ENCODE data around the gene PIGW.

Gene PIGW

DNA sequence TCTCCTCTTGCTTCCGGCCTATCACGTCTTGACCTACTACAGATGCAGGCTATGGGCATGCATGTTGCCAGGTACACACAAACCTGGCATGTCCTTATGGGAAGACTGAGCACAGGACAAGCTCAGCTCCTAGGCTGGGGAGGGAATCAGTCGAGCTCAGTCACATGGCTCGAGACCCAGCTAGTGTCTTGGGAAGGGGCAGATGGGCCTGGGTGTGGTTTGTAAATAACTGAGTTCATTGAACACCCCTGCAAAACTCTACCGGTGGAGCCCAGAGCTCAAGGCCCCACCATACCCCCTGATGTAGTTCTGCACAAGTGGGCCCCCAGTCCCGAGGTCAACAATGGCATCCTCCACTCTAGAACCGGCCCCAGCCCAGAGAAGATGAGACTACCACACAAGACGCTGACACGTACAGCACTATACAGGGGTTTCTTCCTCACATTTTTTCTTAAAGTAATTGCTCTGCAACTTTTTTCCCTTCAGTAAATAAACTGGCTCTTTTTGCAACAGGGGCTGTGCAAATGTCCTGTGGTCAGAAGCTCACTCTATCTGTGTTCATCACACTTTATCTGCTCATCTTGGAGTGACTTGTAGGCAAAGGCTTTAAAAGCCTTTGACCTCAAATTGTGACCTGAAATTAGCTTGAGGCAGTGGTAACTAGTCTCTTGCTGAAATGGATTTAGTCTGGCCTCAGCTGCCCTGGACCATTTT lies 25.4 kb upstream of the PIGW start:
- DNase-seq, result no peak

DNA sequence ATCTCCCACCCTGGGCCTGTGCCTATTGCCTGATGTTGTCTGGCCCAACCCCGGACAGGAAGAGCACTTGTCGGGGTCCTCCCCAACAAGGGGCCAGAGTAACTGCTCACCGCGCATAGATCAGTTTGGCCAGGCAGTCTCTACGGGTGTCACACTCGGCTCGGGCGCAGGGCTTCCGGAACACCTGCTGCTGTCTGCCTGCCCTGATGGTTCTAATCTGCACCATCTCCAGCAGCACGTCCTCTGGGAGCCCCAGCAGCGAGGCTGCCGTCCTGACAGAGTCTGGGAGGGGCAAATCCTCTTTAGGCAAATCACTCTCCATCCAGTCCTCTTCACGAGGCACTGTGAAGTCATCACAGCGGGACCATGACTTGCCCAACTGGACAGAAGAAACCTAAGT lies 24.2 kb upstream of the PIGW start:
- no peak for DNase-seq

DNA sequence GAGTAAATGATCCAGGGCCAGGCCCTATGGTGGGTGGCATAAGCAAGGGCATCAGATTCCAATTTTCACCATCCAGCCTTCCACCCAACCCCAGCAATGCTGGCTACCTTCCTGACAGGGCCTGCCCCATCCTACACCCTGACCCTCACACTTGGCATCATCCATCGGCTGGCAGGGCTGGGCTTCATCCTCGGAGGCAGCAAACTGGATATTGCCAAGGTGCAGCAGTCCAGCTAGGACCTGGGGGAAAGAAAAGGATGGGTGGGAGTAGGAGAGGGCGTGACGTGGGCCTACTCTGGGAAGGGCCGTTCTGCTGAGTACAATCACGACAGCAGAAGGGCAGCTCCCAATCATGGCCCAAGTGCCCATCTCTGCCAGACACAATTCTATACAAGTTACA lies 23.6 kb upstream of the PIGW start:
- no peak for DNase-seq

DNA sequence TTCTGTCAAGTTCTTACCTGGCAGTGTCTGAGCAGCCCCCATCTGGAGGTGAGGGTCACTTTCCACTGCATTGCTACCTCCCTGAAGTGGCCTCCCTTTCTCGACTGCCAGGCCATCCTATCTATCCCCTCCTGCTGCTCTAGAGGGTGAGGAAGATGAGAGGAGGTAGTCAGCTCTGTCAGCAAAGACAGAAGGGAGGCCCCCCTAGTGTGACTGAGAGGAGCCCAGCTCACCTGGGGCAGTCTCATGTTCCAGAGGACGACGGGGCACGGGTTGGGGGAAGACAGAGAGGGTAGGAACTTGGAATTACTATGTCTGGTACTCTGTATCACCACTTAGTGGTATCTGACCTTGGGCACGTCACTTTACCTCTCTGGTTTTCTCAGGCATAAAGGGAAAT lies 22.1 kb upstream of the PIGW start:
- no peak for DNase-seq

DNA sequence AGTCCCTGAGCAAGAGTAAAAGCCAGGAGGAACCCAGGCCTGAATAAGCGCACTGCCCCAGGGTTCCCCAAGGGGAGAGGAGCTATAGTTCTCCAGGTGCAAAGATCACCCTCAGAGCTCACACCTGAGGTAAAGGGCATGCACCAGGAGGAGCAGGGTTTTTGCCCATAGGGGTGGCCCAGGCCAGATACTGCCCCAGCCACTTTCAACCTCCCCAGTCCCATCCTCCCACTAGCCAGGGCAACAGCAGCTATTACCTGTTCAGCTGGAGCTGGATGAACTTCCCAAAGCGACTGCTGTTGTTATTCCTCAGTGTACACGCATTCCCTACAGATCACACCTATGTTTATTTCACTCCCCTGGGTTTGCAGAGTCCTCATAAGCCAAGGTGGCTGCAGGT lies 19.9 kb upstream of the PIGW start:
- DNase-seq, result no peak

DNA sequence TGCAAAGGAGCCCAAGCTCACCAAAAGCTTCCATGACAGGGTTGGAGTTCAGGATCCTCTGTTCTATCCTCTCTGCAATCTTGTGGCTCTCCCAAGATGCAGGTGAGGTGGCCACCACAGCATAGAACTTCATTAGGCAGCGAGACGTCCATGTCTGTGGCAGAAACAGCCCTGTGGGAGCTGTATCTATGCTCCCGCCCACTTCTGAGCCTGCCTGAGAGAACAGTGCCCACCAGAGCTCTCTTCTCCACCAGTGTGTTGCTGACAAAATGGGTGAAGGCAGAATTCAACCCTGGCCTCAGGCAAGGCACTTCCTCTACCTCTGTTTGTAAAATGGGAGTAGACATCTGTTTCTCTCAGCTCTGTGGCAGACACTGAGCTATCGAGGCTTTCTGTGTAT lies 18.9 kb upstream of the PIGW start:
- DNase-seq, result no peak

DNA sequence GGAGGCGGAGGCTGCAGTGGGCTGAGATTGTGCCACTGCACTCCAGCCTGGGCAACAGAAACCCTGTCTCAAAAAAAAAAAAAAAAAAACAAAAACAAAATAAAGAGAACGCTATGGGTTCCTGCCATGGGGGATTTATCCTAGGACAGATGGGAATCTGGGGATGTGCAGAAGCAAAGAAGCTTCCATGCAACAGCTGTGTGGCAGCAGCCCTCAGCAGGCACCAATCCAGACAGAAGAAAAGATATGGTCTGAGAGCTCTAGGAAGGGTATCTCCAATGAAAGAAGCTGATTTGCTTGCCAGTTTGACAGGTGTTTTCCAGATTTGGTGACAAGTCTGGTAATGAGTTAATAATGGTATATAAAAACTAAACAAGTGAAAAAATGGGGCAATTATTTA lies 11.7 kb upstream of the PIGW start:
- no peak for DNase-seq

DNA sequence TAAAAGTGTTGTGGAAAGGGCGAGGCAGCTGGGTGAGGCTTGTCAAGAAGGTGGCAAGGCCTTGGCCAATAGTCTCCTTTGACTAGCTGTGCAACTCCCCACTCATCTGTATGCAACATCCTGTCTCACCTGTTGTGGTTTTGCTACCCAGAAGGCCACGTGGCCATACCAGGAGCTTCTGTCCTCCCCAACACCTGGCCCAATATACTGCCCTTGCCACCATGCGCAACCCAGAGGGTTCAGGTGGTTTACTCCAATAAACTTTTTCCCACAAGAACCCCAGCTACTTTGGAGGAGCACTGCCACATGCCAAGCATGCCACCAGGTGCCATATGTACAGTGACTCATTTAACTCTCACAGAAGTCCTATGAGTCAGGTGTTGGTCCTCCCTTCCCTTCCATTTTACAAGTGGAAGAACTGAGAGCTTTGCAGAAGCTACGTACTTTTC lies 10.3 kb upstream of the PIGW start:
- no peak for DNase-seq

DNA sequence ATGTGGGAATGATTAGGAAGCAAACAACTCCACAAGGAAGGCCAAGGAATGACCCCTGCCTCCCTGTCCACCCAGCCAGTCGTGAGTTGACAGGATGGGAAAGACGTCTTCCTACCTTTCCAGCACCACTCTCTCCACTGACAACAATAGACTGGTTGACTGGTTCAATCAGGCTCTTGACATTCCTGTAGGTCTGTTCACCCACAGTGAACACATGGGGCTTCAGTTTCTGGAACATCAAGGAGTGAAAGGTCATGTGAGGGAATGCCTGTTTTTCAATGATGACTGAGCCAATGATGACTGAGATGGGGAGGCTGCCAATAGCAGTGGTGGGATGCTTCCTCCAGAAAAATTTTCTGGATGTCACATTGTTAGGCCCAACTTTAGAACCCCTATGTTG lies 9.7 kb upstream of the PIGW start:
- no peak for DNase-seq

DNA sequence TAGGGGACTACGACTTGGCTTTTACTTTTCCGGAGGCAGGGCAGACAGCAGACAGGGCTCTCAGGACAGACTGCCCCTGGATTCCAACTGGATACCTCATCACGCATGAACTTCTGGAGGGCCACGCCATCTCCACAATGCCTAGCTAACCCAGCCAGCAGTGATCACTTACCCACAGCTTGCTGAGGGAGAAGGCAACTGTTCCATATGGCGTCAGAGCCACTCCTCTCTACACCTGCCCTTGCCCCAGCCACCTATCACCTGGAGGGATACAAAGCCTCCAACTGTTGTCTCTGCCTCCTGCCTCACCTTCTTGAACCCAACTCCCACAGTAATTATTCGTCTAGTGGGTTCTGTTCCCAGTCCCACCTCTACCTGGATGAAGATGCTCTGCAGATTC lies 8.9 kb upstream of the PIGW start:
- DNase-seq, result no peak

DNA sequence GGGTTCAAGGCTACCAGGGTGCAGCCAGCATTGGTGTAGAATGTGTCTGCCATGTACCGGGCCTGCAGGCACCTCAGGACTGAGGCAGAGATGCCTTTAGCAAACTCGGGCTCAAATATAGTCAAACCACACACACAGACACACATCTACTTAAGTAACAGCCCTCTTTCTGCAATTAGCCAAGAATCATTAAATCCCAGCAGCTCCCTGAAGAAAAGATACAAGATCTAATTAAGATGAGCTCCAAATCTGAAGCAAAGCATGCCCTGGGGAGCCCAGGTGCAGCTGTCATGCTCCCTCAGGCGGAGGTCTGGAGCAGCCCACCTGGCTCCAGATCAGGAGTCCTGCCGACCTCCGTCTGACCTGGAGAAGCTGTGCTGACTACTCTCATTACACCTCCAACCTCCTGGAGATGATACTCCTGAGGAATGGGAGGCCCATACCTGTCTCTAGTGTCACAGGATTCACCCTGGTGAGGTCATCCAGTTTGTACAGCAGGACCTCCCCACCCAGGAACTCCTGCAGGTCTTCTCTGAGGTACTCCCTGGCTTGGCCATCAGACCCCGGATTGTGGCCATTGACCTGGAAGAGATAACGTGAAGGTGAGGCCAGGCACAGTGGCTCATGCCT lies 7.1 kb upstream of the PIGW start:
- DNase-seq, result no peak

DNA sequence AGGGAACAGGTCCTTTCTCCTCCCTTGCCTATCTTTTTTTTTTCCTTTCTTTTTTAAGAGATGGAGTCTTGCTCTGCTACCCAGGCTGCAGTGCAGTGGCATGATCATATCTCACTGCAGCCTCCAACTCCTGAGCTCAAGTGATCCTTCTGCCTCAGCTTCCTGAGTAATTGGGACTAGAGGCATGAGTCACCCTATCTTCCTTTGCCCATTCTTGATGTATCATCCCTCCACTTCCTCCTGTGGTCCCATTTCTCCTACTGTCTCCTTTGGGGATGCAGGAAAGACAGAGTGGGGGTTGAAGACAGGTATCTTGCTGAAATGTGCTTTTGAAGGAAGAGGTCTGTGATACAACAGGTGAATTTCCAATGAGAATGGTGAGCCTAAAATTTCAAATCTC lies 5.7 kb upstream of the PIGW start:
- no peak for DNase-seq

DNA sequence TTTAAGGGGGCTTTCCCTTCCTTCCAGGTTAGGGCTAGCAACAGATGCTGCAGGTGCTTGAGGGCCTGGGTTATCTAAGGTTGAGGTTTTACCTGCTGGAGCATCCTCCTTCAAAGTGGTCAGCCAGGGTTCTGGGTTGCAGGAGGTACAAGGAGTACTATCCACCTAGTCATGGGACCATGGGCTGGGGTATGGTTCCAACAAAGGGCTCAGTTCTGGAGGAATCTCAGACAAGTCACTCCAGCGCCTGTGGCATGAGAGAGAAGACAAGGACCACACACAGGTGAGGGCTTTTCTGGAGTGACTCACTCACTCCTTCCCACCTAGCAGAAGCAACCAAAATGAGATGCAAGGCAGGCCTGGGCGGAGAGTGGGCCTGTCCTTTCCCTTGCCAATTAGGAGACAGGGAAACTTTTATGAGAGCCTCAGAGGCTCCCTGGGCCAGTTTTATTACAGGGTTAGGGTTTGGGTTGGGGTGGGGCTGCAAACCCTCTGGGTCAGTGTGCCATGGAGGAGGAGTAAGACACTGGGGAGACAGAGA lies 2.3 kb upstream of the PIGW start:
- DNase-seq, result no peak

DNA sequence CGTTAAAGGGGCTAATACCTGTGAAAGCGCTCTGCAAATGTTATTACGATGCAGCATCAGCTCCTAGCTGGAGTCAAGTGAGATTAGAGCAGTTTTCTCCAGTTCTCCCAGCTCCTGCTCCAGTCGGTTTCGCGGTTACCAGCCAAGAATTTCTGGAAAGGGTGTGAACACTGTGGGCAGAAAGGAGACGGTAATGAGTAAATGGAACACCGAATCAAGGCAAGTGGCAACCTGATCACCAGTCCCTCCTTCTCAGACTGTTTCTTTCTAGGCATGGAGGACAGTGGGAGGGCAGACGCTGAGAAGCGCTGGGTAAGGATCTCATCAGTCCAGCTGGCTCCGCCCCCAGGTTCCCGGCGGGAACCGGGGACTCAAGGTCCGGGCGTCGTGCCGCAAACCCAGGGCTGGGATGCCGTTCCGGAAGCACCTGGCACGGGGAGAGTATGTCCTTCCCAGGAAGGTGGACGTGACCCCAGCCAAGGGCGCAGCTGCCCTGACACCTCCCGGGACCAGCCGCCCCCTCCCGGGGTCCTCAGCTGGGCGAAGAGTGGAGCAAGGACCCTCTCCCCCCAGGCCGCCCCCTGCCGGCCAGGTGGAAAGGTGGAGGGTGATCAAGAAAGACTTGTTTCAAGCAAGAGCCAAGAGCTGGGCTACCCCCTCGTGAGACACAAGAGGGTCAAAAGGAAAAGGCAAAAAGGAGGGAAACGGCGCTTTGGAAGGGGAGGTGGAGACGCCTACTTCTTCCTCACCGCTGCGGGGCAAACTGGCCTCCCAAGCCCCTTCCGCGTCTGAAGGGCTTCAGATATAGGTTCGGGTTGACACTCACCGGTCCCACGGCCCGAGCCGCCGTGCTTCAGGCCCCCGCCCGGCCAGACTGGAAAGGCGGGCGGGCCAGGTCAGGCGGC lies 600 bp upstream of the PIGW start:
- DNase-seq, result peak; percentile 78 to 89

DNA sequence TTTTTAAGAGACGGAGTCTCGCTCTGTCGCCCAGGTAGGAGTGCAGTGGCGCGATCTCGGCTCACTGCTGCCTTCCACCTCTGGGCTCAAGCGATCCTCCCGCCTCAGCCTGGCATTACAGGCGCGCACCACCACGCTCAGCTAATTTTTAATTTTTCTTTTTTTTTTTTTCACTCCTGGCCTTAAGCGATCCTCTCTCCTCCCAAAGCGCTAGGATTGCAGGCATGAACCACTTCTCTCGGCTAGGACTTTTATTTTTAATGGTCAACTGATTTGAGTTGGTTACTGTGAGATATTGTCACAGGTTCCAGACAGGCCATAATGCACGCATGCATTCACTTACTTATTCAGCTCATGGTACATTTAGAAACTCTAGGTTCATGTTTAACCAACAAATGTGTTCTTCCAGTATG lies 888 bp downstream of the PIGW start:
- DNase-seq, result no peak

DNA sequence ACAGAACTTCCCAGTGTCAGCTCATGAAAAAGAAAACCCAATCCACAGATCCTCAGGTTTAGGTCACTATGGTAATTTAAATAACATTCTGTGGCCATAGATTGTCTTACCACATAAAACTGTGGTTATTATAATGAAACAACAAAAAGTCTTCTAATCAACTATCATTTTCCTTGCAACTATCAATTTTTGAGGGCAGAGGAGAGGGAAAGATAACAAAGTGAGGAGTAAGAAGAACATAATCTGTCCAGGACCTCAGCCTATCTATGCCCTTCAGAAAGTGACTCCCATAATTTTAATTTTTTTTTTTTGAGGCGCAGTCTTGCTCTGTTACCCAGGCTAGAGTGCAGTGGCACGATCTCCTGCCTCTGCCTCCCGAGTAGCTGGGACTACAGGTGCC lies 5.9 kb downstream of the PIGW start:
- no peak for DNase-seq

DNA sequence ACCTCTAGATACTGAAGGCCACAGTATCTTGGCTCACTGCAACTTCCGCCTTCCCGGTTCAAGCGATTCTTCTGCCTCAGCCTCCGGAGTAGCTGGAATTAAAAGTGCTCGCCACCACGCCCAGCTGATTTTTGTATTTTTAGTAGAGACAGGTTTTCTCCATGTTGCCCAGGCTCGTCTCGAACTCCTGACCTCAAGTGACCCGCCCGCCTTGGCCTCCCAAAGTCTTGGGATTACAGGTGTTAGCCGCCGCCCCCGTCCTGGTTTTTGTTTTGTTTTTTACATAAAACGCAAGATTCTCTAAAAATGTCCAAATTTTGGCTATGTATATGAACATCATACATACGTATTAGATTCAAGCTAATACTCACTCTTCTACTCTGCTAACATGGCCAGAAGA lies 8.0 kb downstream of the PIGW start:
- DNase-seq, result no peak

DNA sequence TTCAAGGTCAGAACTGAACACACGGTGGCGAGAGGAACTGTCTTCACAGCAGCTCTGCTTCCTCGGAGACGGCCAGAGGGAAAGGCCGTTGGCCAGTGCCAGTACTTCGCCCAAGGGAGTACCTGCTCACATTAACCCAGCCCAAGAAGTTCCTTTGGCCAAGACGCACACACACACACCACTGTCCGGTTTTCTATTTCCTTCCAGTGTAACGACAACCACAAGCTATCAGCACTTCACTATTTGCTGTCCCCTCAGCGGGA lies 9.2 kb downstream of the PIGW start:
- peak in 1 of 2 experiments; percentile 62 for DNase-seq

DNA sequence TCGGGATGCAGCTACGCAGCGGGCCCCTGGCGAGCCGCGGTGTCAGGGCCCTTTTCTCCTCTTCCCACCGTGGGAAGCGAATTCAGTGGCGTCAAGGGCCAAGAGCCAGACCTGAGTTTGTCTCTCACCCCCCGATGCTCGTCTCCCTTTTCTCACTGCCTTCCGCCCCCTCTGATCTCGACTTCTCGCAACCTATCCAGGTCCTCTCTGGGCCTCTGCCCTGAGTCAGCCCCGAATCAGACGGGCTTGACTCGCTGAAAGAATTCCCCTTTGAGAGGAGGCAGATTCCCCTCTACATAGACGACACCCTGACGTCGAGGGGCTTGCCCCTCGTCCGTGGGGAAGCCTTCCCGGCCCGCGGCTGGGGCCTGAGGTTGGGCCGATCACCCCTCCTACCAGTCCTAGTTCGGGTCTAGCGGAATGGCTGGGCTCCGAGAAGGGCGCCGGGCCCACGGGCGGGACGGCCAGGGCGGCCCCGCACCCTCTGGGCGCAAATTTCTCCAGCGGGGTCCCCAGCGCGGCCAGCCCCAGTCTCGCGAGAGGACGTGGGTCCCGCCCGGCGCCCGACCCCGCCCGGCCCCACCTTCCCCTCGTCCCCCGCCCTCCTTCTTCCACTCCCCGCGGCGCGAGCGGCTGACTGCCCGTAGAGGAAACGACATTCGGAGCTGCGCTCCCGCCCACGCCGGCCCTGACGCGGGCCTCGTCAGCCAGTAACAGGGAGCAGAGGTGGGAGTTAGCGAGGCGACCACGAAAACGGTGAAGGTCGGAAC lies 9.7 kb downstream of the PIGW start, which contains the start of gene GGNBP2:
Gene GGNBP2 (plus strand): TSS at position 613 of the 770 bp plus-strand sequence. CDS start 806 bp downstream, outside the sequence.
- DNase-seq, result peak; percentile 95 to 97

DNA sequence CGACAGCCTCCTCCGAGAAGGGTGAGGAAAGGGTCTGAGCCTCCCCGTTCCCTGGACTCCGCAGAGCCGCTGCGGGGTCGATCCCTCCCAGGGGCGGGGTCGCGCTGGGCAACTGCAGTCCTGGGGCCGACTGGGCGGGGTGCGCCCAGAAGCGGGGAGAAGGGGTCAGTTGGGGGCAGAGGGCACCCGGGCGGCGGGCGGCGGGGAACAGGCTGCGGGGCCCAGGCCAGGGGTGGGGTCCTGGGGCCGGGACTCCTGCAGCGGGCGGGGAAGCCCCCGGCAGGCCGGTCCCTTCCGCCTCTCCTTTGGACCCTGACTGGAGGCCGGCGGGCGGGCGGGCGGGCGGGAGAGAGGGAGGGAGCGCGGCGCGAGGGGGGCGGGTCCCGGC lies 10.3 kb downstream of the PIGW start:
- no peak for DNase-seq

DNA sequence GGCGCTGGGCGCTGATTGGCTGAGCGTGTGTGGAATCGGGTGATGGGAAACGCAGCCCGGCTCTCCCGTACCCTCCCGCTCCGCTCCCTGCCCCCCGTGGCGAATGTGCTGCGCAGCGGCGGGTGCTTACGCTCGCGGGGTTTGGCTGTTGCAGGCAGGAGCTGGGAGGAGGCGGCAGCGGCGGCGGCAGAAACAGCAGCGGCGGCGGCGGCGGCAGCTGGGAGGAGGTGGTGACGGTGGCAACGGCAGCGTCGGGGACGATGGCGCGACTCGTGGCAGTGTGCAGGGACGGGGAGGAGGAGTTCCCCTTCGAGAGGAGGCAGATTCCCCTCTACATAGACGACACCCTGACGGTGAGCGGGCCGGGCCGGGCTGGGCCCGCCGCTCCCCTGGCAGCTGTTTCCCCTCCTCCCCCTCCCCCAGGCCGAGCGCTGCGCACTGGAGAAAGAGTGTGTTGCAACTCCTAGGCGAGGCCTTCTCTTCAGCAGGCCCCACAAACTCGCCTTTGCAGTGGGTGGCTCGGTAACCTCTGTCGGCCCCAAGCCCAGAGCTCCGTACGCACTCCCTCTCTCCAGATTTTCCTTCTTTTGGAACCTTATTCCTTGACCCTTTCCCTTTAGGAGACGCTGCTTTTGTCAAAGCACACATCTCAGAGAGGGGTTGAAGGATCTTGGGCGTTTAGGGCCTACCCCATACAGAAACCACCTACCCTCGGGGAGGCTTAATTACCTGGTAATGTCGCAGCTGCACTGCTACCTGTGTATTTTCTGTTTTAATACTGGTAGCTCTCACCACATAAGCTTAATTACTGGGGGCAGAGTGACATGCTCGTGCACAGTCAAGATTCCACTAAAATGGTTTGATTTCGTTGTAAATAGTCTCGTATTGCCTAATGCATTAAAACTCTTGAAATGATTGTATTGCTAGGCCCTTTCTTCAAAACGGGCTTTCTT lies 11.0 kb downstream of the PIGW start:
- DNase-seq, result peak; percentile 99

Data from NCI-H2081 (cell line).